Pulmonary artery endothelial cell (primary cell): ENCODE results near the gene FAM81B. TPM values are rescaled to one million over a fixed set of nuclear protein-coding genes. Genes with fewer than 3 reads are reported as not detected.

ENCODE experiments used
- DNase-seq: peaks from one replicate; pipeline ENCODE4 v3.0.0-alpha.2; 2011; ENCODE audit warnings: low read depth, low spot score
- total RNA-seq: library from RNA; depleted of rRNA; stranded (reverse); fragments of >200 nt; gene quantifications from 2 replicates; pipeline ENCODE4 v1.2.3, GENCODE V29; 2014

The FAM81B gene
- total RNA-seq, 1 donor from 2014 or later: 0.20 TPM

- DNase-seq: no peak
These were observed 80.3 kb downstream of the FAM81B start for GRCh38 chr5:95471487-95471886.

- DNase-seq: no peak
These were observed 80.8 kb downstream of the FAM81B start for GRCh38 chr5:95471942-95472341.

DNA sequence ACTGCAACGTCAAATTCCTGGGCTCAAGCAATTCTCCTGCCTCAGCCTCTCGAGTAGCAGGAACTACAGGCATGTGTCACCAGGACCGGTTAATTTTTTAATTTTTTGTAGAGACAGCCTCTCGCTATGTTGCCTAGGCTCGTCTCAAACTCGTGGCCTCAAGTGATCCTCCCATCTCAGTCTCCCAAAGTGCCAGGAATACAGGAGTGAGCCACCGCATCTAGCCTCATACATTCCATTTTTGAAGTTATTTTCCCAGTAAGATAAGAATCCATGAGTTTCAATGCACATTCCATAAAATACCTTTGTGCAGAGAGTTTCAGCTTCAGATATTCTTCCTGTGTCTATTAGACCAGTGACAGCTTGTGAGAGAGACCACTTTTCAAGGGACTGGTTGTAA, 93.3 kb downstream of the FAM81B start:
- DNase-seq: no peak

GRCh38 chr5:95486191-95486590, 95.0 kb downstream of the FAM81B start:
- no peak for DNase-seq

DNA sequence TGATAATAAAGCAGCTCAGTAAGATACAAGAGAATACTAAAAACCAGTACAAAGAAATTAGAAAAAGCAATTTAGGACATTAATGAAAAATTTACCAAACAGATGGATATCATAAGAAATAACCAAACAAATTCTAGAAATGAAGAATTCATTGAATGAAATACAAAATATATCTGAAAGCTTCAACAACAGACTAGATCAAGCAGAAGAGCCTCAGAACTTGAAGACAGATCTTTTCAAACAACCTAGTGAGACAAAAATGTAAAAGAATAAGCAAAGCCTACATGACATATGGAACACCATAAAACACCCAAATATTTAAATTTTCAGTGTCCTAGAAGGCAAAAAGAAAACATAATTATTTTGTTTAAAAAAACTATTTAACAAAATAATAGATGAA, 96.7 kb downstream of the FAM81B start:
- no peak for DNase-seq

Other genes with a start within 250 kb of the FAM81B start
- gene MCTP1, start 106.3 kb upstream of the FAM81B start, total RNA-seq: 63.6 and 192 TPM in 2 replicates
- gene SKIC3, start 163.6 kb downstream of the FAM81B start, total RNA-seq: 124 and 138 TPM in 2 replicates
- 7.5 and 8.2 TPM in 2 replicates for gene ARSK, start 163.7 kb downstream of the FAM81B start, total RNA-seq
- gene GPR150, start 228.7 kb downstream of the FAM81B start, total RNA-seq: 0.20 and 0.32 TPM in 2 replicates